C4-2B (cell line): ENCODE data around the gene PKN3.
A peak's percentile ranks its signal among the peaks of the same experiment; 100 is the strongest.
"Not testable (repeated sequence)": the region's sequence is repeated elsewhere in the genome, so short reads cannot be mapped to it uniquely, and the experiment has no call there.

Source experiments
- H3K27ac ChIP-seq: fragments of 450-650 bp; 2 replicates; pipeline ENCODE4 v1.5.1; 2017
- CTCF ChIP-seq: fragments of 450-650 bp; conservative IDR thresholded peaks from 2 replicates; pipeline ENCODE4 v1.5.1; 2017; ENCODE audit warnings: mild to moderate bottlenecking
- ZFX ChIP-seq: fragments of 450-650 bp; IDR thresholded peaks from 2 replicates; pipeline ENCODE4 v1.6.1; 2017

Gene PKN3

DNA sequence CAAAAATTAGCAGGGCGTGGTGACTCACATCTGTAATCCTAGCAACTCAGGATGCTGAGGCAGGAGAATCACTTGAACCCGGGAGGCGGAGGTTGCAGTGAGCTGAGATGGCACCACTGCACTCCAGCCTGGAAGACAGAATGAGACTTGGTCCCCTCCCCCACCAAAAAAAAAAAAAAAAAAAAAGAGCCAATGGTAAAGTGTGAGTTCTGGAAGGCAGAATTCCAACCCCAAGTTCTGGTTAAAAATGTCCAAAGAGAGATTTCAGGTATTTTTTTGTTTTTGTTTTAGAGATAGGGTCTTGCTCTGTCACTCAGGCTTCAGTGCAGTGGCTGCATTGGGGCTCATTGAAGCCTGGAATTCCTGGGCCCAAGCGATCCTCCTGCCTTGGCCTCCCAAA, 14.8 kb upstream of the PKN3 start:
- peak overlapping the region; percentile 93 for H3K27ac ChIP-seq

DNA sequence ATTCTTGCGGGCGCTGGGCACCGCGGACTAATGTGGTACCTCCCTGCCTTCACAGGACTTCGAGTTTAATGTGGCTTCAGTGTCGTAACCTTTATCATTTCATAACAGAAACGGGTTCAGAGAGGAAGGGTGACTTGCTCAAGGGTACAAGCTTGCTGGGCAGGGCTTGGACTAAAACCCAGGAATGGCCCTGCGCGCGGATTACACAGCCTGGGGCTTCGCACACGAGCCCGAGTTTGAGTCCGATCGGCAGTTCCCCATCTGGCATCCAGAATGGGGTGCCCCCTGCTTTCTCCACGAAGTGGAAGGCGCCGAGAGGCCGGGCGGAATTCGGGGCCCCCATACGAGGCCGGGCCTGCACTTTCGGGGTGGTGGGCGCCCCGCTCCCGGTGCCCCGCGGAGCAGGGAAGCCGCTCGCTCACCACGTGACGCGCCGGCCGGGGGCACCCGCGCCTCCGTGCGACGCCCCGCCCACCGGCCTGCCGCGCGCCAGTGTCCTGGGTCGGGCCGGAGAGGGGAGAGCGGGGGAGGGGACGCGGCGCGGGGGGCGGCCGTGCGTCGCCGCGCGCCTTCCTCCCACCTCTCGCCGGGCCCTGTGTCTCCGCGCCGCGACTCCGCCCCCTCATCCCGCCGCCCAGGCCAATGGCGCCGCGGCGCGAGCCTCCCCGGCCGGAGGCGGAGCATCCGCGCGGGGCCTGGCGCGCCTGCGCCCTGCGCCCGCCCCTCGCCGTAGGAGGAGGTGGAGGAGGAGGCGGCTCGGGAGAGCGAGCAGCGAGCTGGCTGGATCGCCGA, 13.6 kb upstream of the PKN3 start, which contains the start of gene SET:
SET (plus strand) TSS at position 722 of the 792 bp plus-strand sequence. CDS start 361 bp downstream, outside the sequence.
- no peak for TF ChIP-seq ZFX
- H3K27ac ChIP-seq, result peak within 1 kb of the TSS; percentile 93

More for the DNA sequence above, 14.8 kb upstream of the PKN3 start:
- TF ChIP-seq CTCF (no peak), ZFX (no peak)

DNA sequence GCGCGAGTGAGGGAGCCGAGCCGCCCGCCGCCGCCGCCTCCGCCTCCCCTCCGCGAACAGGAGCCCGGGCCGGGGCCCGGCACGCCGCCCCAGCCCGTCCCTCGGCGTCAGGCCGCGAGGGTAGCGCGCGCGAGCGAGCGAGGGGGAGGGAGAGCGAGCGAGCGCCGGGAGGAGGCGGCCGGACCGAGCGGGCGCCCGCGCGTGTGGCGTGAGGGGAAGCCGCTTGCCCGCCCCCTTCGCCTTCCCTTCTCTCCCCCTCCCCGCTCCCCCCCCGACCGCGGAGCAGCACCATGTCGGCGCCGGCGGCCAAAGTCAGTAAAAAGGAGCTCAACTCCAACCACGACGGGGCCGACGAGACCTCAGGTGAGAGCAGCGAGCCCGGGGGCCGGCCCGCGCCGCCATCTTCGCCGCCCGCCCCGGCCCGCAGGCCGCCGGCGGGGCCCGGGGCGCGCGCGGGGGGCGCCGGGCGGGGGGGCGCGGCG, 13.0 kb upstream of the PKN3 start:
- H3K27ac ChIP-seq, result peak overlapping the region; percentile 93
- TF ChIP-seq ZFX, result no peak
- no peak for TF ChIP-seq CTCF

DNA sequence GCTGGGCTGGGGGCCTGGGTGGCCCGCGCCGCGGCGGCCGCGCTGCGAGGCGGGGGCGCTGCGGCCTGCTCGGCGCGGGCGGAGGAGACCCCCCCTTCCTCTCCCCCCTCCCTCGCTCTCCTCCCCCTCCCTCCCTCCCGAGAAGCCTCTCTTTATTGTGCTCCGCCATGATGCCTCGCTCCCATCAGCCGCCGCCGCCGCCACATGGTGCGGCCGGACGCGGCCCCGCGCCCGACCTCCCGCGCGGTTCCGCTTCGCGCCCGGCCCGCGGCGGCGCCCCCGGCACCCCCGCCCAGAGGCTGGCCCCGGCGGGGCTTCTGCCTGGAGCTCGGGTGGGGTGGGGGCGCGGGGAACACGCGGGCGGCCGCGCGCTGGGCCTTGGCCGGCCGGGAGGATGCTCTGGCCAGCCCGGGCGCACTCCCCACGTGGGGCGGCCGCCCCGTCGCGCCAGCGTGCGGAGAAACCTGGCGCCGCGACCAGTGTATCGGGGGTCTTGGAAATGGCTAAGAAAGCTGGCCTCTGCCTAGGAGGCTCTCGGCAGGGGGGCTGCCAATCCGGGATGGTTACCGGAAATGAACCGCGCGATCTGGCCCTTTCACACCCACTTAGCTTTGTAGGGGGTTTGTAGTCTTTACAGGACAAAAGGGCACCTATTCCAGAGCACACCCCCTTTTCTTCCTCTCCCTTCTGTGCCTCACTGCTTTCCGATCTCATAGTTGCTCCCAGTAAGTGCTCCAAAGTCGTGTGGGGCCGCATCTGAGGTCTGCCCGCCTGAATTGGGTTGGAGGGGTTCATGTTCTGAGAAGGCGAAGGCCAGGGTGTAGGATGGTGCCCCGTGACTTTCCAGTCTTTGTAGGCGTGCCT, 12.3 kb upstream of the PKN3 start:
- H3K27ac ChIP-seq, result peak overlapping the region; percentile 93
- TF ChIP-seq CTCF (no peak), ZFX (peak; percentile 51)

- no peak for TF ChIP-seq CTCF
- TF ChIP-seq ZFX, result no peak
- H3K27ac ChIP-seq, result peak overlapping the region; percentile 93
Measured at GRCh38 chr9:128690684-128691034, 11.6 kb upstream of the PKN3 start.

- not testable (repeated sequence) for H3K27ac ChIP-seq
Measured at GRCh38 chr9:128693738-128694137, 8.6 kb upstream of the PKN3 start.

- TF ChIP-seq CTCF (no peak), ZFX (no peak)
Measured at GRCh38 chr9:128694344-128694743, 8.0 kb upstream of the PKN3 start.

DNA sequence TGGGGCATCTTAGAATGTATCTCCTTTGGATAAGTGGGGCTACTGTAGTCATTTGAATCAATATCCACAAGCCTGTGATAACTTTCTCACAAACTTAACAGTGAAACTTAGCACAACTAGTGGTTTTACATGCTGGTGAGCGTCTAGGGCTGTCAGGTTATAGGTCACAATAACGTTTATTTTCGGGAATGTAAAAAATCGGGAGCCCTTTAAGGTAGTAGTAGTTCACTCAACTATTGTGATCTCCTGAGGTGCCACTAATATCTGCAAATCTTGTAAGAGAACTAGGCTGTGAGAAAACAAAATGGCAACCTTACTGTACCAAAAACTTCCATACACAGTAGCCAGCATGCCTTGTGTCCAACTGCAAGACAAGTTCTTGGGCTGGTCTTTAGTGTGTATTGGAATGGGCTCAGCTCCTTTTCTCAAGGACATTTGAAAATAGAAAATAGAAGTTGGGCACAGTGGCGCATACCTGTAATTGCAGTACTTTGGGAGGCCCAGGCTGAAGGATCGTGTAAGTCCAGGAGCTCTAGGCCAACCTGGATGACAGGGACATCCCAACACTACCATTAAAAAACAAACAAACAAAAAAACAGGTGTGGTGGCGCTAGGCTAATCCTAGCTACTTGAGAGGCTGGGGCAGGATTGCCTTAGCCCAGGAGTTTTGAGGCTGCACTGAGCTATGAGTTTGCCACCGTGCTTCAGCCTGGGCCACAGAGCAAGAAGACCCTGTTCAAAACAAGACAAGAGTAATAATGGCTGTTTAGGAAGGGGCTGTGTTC, 5.2 kb upstream of the PKN3 start:
- no peak overlapping the region for H3K27ac ChIP-seq
- TF ChIP-seq ZFX (no peak), CTCF (no peak)

More at GRCh38 chr9:128694344-128694743, 8.0 kb upstream of the PKN3 start:
- no peak overlapping the region for H3K27ac ChIP-seq

- not testable (repeated sequence) for H3K27ac ChIP-seq
Measured at GRCh38 chr9:128699096-128699795, 3.1 kb upstream of the PKN3 start.
